Stimulated activated CD8-positive, alpha-beta memory T cell treated with anti-CD3 and anti-CD28 coated beads, Interleukin-7, amount 100 ng/mL, for 4 hours (primary cell): ENCODE results near the gene DDX39B.
A peak's percentile ranks its signal among the peaks of the same experiment; 100 is the strongest.
"Not testable (repeated sequence)": the region's sequence is repeated elsewhere in the genome, so short reads cannot be mapped to it uniquely, and the experiment has no call there.

Experiments used
- DNase-seq, 2 donors: peaks; one replicate each; pipeline ENCODE4 v3.0.0-alpha.2; 2020; ENCODE audit warnings: low read depth in 2 of 2

DDX39B gene

DNA sequence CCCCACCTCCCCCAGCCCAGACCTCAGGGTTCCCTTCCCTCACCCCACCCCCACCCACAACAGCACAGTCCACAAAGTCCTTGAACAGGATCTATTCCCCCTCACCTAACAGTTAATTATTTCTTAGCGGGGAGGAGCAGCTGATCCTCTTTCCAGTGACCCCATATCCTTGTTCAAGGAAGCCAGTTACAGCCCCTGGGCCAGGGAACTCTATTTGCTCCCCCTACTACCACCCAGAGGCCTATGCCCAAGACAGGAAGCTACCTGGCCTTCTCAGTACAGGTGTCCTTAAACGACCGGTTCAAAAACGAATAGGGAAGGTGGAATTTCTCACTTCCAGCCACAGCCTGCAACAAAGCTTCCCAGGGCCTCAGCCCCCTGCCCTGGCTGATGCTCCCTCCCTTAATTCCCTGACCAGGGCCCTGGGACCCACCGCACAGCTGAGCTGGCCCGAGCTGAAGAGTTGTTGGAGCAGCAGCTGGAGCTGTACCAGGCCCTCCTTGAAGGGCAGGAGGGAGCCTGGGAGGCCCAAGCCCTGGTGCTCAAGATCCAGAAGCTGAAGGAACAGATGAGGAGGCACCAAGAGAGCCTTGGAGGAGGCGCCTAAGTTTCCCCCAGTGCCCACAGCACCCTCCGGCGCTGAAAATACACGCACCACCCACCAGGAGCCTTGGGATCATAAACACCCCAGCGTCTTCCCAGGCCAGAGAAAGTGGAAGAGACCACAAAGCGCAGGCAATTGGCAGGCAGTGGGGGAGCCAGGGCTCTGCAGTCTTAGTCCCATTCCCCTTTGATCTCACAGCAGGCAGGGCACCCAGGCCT is 12.3 kb downstream of the DDX39B start:
- no peak for DNase-seq

GRCh38 chr6:31528821-31529328 is 12.9 kb downstream of the DDX39B start, which contains the start of gene MCCD1:
TSS of gene MCCD1 (plus strand) at chr6:31528962. CDS start at chr6:31529015, 53 bp downstream.
- DNase-seq, result no peak

DNA sequence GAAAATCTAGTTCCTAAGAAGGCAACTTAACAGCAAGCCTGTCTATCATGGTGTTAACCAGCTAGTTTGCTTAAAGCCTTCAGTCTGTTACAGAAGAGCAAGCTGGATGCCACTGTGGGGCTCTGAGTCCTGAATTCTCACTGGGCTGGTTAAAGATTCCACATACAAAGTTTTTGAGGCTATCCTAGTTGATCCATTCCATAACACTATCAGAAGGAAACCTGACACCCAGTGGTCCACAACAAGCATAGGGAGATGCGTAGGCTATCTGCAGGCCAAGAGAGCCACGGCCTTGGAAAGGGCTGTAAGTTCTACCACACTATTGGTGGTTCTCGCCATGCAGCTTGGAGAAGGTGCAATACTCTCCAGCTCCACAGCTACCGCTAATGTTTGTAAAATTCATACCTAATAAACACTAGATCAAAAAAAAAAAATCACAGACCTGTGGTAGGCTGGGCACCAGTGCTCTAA is 13.5 kb downstream of the DDX39B start:
- DNase-seq, result no peak

DNA sequence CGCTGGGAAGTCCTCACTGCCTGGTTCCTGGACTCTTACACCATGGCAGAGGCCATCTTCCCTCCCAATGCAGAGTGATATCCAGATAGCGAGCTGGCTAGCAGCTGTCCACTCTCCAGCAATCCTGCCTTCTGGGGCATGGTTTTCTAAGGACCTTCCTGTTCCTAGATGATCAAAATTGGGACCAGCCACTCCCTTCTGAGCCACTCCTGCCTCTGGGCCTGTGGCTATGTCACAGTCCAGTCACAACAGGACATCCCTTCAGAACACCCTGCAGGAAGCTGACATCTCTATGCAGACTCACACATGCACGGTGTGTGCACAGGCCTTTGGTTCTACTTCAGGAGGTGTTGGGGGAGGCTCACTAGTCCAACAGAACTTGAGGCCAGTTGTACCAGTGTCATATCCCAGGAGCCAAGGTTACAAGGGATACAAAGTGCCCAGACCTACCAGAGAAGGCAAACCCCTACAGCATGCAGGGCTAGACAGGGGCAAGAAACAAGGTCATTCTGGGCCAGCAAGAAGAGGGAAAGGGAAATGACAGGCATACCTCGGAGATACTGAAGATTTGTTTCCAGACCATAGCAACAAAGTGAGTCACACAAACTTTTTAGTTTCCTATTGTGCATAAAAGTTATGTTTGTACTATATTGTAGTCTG is 15.7 kb downstream of the DDX39B start:
- no peak for DNase-seq

DNA sequence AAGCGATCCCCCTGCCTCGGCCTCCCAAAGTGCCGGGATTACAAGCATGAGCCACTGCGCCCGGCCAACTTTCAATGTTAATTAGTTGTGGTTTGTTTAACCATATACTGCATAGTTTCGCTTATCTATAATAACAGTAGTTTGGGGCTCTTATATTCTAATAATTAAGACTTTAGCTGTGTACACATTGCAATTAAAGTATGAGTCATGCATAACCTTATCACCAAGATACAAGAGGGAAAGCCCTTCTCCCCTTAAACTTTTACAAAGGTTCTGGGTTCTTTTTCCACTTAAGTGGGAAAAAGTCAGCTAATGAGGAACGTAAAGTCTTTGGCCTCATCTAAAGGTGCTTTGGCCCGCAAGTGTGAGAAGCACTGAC is 16.3 kb downstream of the DDX39B start:
- DNase-seq, result no peak

- DNase-seq, result no peak
Observed at GRCh38 chr6:31521835-31522234, 20.0 kb downstream of the DDX39B start.

GRCh38 chr6:31513456-31514165 is 28.2 kb downstream of the DDX39B start:
- no peak for DNase-seq

GRCh38 chr6:31510007-31510406 is 31.8 kb downstream of the DDX39B start:
- no peak for DNase-seq

DNA sequence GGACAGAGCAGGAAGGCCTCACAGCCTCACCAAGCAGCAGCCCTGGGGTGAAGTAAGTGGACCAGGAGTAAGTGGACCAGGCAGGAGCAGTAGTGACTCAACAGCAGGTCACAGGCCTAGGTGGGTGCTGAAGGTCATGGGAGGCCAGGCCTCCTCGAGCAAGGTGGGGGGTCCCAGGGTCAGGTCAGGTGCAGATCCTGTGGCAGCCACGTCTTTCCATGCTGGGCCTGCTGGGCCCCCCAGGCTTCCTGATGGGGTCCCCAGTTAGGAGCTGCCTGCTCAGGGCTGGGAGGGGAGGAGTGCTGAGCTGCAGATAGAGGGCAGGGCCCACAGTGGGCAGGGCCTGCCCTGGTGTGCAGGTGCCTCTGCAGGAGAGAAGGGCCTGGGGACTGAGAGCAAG is 32.8 kb downstream of the DDX39B start:
- DNase-seq, result not testable (repeated sequence)

GRCh38 chr6:31502586-31502985 is 39.2 kb downstream of the DDX39B start:
- DNase-seq, result no peak

DNA sequence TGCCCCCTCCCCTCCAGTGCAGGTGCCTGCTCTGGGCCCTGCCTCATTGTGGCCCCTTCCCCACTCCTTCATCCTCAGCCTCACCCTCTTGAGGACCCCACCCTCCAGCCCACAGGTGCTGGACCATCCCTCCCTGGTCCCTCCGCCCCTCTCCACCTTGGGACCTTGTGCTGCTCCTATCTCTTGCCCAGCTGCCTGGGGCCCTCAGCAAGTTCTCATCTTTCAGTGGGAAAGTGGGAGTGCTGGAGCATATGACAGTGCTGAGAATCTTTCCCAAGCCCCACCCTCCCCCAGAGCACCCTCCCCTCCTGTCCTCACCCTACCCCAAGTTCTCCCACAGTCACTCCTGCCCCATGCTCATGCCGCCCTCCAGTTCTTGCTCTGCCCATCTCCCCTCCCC is 42.2 kb downstream of the DDX39B start:
- DNase-seq, result not testable (repeated sequence)

- no peak for DNase-seq
Observed at GRCh38 chr6:31498748-31499147, 43.1 kb downstream of the DDX39B start.

DNA sequence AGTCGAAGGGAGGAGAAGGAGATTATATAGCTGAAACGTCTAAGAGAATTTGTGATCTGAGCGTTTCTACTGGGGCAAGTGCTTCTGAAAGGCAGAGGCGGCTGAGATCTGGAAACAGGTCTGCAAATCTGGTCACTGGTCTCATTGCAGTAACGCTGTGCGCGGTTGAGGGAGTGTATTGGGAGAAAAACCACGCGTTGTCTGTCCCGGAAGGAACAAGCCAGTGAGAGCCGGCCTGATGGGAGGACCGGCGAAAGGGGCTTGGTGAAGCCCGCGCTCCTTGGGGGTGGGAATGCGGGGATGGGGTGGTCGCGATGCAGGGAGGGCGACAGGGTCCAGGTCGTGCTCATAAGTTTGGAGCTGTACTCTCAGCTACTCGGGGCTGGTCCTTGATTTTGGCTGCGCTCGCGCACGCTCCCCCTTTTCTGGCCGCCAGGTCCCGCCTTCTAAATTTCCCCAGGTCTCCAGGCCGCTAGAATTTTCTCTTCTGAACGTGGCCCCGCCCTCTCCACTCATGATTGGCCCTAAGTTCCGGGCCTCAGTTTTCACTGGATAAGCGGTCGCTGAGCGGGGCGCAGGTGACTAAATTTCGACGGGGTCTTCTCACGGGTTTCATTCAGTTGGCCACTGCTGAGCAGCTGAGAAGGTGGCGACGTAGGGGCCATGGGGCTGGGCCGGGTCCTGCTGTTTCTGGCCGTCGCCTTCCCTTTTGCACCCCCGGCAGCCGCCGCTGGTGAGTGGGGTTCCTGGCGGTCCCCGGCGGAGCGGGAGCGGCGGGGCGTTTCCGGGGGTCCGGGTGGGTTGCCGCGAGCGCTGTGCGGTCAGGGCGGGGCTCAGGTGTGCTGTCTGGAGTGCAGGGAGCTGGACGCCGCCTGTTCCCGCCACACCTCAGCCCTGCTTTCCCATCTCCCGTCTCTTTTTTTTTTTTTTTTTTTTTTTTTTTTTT is 44.0 kb downstream of the DDX39B start, which contains the start of gene MICB:
Gene MICB, plus strand, starts transcription at position 615 of the 946 bp plus-strand sequence. Its CDS starts 49 bp downstream, at position 664.
- DNase-seq, result peak; percentile 80 to 82

GRCh38 chr6:31496826-31497225 is 45.0 kb downstream of the DDX39B start:
- not testable (repeated sequence) for DNase-seq

GRCh38 chr6:31495580-31495979 is 46.2 kb downstream of the DDX39B start:
- DNase-seq, result no peak

DNA sequence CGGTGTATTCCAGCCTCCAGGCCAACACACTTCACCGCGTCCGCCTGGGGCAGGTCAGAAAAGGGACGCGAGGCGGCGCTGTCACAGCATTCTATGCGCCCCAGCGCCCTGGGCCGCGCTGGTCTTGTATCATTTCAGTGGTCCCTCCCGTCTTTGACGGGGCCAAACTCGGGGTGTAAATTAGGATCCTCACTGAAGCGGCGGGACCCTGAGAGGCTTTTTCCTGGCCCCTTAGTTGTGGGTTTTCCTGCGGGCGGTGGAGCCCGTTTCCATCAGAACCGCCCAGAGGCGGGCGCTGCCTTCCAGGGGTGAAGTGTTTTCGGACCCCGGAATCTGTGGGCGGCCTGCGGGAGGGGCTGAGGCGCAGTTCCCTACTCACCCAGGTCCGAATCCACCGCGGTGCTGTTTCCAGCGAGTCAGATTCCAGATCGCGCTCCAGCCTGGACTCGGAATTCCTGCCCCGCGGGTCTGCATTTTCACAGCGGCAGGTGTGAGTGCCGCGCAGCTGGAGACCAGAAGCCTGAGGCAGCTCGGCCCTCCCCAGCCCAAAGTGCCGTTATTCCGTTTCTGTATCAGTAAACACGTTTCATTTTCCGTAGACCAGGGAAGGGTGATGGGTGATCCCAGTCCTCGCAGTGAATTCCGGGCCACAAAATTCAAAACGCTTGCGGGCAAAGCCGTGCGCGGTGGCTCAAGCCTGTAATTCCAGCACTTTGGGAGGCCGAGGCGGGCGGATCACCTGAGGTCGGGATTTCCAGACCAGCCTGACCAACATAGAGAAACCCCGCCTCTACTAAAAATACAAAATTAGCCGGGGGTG is 47.7 kb downstream of the DDX39B start:
- peak; percentile 42 to 63 for DNase-seq

GRCh38 chr6:31493550-31493874 is 48.3 kb downstream of the DDX39B start:
- DNase-seq, result not testable (repeated sequence)

- no peak for DNase-seq
Observed at GRCh38 chr6:31490115-31490873, 51.5 kb downstream of the DDX39B start.

- DNase-seq, result no peak
Observed at GRCh38 chr6:31489086-31489485, 52.7 kb downstream of the DDX39B start.
